ENCODE results near the gene KLHDC3.
"Not testable (repeated sequence)": the region's sequence is repeated elsewhere in the genome, so short reads cannot be mapped to it uniquely, and the experiment has no call there.

KLHDC3 gene

DNA sequence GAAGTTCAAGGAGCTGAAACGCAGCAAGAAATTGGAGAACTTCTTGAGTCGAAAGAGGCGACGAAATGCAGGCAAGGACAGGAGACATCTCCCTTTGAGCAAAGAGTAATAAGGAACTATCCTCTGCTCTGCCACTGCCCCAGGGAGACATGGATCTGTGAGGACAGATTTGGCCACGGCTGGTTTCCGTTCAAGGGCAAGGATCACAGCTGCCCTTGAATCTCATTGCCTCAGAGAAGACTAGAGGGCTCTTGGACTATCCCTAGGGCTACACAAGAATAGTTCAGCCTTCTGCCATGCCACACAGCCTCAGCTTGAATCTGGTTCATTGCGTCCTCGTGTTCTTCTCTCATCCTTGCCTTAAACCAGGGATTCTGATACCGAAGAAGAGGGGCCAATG lies 15.1 kb downstream of the KLHDC3 start:
- DNase-seq (ENCODE audit: low spot score), result no peak

DNA sequence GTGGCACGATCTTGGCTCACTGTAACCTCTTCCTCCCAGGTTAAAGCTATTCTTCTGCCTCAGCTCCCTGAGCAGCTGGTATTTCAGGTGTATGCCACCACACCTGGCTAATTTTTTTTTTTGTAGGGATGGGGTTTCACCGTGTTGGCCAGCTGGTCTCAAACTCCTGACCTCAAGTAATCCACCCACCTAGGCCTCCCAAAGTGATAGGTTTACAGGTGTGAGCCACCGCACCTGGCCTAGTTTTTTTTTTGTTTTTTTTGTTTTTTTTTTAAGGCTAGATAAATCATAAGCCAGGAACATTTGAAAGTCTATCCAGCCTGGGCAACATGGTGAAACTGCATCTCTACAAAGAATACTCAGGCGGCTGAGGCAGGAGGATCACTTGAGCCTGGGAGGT lies 18.3 kb downstream of the KLHDC3 start:
- DNase-seq (ENCODE audit: low spot score), result no peak

DNA sequence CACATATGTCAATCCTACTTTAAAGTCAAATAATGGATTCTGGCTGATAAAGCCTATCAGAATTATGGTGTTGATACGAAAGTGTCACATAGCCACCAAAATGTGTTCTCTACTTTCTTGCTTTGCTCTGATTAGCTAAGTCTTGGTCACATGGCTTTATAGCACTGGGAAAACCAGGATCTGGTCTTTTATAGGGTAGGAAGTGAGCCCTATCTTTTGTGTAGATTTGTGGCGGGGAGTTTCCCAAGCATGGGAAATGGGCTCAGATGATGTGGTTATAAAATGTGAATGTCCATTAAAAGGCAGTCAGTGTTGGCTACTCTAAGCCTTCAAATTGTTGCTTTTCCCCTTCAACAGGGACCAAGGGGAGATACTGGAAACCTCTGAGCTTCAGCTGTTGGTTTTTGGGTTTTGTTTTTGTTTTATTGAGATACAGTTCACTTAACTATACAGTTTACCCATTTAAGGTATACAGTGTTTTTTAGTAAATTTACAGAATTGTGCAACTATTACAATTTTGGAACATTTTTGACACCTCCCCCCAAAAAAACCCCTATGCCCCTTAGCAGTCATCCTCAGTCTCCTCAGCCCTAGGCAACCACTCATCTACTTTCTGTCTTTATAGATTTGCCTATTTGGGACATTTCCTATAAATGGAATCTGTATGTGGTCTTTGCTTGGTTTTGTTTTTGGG lies 19.6 kb downstream of the KLHDC3 start:
- DNase-seq (ENCODE audit: low spot score), result no peak

DNA sequence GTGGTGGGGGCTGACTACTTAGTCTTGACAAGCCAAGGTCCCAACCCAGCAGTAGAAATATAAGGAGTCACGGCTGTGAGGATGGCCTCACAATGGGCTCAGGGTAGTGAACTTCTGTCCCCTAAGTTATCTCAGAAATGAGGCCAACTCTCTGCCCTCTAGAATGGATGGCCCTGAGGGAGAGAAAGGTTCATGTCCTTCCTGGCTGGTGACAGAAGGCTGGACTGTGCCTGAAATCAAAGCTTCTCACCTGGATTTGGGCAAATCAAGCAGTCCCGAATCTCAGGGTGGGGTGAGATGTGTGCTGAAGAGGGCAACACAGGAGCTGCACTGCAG lies 20.1 kb downstream of the KLHDC3 start:
- no peak for DNase-seq (ENCODE audit: low spot score)

DNA sequence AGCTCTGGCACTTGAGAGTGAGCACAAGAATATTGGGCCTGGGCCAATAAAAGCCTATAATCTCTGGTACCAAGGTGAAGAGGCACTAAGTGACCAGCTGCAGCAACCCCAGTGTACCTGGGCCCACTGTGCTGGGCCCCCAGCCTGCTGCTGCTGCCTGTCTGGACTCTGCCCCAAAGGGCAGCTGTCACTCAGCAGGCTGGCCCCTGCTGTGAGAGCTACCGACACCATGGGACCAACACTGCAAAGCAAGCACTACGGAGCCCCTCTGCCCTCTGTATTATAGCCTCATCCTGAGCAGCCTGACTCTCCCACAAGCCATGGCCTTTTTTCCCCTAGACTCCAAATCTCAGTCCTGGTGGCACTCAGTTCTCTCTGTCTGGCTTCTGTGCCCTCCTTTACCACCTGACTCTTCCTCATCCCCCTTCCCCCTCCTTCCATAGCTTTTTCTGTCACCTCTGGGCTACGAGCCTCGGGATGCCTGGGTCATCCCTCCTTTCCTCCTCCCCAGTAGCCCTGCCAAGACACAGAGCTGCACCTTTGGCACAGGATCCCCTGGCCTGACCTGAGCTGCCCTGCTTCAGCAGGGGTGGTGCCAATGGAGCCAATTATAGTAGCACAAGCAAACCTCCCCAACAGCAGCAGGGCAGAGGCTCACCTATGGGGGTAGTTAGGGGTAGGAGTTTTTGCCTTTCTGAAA lies 21.6 kb downstream of the KLHDC3 start:
- DNase-seq (ENCODE audit: low spot score), result no peak

DNA sequence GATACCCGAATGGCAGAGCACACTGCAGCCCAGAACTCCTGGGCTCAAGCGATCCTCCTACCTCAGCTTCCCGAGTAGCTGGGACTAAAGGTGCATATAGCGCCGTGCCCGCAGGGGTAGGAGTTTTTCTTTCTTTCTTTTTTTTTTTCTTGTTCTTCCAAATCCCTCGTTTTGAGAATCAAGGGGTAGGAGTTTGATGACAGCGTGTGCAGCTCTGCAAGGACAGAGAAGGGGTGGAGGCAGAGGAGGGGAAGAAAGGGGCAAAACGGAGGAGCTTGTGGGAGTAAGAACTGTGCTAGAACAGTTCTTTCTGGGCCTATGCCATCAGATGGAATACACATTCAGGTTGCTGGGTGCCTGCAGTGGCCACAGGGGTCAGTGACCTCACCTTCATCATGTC lies 22.7 kb downstream of the KLHDC3 start:
- no peak for DNase-seq (ENCODE audit: low spot score)

DNA sequence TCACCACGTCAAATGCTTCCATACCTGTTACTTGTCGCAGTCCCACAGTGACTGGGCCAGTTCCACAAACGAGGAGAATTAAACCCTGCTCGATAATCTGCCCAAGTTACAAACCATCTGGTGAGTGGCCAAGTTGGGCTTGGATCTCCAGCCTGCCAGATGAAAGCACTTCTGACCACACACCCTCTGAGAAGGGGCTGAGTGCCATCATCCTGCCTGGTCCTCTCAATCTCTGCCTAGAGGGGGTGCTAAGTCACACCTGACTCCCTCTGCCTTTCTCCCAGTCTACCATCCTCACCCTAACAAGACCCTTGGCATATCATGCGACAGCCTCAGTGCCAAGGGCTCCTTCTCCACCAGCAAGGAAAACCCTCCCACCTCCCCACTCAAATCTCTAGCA lies 23.1 kb downstream of the KLHDC3 start:
- DNase-seq (ENCODE audit: low spot score), result no peak

DNA sequence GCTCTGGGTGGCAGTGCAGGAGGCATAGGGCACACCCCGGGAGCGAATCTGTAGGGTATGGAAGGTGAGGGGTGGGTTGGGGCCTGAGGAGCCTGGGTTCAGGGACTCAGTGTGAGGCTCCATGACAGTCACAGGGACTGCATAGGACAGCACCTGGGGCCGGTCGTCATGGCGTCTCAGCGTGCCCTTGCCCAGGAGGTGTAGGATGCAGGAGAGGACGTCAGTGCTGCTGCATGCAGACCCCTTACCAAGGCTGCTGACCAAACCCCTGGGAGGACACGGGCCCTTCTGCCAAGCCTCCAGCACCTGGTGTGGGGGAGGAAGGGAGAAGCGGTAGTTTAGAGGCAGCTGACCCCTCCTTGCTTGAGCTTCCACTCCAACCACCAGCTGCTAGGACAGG lies 23.7 kb downstream of the KLHDC3 start:
- no peak for DNase-seq (ENCODE audit: low spot score)

DNA sequence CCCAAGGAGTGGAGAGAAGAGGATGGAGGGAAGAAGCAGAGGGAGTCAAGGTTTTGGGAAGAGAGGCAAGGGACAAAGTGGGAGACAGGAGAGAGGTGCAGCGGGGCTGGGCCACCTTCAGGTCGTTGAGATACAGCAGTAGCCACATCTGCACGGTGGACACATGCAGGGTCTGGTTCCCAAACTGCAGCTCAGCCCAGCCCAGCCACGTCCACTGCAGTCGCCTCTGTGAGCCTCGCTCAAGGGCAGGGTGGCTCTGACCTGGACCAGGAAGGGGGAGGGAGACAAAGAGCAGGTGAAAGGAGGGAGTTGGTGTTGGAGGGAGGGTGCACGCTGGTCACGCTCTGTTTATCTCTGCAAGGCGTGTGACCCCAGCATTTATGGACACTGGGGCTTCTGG lies 24.7 kb downstream of the KLHDC3 start:
- no peak for DNase-seq (ENCODE audit: low spot score)

DNA sequence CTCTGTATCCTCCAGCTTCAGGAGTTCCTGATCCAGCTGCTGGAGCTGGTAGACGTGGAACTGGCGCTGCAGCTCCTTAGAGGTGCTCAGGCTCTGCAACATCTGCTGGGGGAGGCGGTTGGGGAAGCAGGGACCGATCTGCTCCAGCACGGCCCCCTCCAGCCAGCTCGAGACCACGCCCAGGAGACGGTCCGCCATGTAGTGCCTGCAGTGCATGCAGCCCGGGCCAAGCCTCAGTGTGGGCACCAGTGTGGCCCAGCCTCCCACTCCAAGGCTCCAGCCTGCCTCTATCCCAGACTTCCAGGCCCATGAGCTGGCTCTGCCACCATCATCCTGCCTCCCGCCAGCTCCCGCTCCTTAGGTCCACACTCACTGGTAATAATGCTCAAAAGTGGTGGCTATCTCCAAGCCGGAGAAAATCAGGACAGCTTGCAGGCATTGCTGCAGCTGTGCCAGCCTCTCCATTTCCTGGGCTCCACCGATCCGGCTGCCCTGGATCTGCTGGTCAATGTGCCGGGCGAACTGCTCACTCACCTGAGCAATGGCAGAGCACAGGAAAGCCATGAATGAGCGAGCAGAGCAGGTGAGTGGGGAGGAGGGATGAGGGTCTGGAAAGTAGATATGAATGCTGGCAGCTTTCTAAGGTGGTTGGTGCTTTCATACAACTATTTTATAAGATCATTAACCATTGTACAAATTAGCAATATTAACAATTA lies 26.7 kb downstream of the KLHDC3 start:
- no peak for DNase-seq (ENCODE audit: low spot score)

DNA sequence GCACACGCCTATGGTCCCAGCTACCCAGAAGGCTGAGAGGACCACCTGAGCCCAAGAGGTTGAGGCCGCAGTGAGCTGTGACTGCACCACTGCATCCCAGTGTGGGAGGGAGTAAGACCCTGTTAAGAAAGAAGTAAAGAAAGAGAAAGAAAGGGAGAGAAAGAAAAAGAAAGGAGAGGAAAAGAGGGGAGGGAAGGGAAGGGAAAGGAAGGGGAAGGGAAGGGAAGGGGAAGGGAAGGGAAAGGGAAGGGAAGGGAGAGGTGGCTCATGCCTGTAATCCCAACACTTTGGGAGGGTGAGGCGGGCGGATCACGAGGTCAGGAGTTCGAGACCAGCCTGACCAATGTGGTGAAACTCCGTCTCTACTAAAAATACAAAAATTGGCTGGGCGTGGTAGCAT lies 27.4 kb downstream of the KLHDC3 start:
- DNase-seq (ENCODE audit: low spot score), result not testable (repeated sequence)

DNA sequence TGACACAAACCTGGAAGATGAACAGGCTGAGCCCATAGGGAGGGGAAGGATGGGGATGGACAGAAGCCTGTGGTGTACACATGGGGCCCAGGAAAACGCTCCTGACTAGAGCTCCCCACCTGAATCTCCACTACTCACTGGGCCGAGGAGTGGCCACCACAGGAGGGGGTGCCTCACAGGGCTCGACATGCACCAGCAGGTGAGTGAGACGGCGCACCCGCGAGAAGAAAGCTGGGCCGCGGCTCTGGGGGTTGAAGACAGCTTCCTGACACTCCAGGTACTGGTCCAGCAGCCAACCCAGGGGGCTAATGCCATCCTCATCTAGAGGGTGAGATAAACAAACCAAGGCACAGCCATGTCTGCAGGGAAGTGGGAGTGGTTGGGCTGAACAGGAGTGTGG lies 29.3 kb downstream of the KLHDC3 start:
- no peak for DNase-seq (ENCODE audit: low spot score)

DNA sequence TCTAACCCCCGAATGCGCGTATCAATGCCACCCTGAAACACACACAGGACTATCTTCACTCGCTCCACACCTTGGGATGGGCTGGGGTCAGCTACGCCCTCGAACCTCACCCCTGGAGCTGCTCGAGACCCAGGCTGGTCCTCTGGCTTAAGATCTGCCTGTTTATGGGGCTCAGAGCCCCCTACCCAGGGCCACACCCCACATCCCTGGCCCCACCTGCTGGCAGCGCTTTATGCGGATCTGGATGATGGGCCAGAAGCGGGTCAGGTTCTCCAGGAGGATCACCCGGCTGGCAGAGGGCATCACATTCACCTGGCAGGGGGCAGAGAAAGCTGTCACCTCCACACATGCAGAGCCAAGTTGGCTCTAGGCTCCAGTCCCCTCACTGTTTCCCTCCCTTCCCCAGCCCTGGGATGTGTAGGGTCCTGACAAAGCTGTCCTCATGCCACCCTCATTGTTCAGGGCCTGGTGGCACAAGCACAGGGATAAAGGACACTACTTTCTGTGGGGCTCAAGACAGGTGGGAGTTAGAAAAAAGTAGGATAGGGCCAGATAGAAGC lies 31.4 kb downstream of the KLHDC3 start:
- DNase-seq (ENCODE audit: low spot score), result no peak

DNA sequence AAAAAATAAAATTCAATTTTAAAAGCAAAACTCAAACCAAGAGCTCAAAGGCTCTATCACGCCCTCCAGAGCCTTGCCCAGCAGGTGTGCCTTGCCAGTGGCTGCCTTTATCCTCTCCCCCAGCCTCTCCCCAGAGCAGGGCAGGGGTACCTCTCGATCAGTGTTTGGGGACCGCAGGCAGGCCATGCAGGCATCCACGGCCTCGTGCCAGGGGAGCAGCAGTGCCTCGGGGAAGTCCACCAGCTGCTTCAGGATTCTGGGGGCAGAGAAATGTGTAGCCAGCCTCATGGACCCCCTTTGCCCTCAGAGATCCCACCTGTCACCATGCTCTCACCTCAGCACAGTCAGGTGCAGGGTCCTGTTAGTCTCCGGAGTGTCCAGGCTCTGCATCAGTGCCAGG lies 33.9 kb downstream of the KLHDC3 start:
- DNase-seq (ENCODE audit: low spot score), result no peak

DNA sequence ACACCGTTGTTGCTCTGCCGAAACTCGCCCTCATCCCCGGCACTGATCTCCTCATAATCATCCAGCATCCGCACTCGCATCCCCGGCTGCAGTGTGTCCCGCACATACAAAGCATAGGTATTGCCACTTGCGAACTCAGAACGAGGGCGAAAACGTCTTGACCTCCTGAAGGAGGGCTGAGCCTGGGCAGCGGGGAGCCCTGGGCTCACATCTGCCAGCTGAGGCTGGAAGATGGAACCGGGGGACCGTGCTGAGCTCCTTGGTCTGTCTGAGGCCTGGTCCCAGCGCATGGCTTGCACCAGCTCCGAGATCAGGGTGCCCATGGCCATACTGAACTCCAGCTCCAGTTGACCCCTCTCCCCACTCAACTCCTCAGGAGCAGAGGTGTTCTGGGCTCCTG lies 36.9 kb downstream of the KLHDC3 start:
- DNase-seq (ENCODE audit: low spot score), result no peak

DNA sequence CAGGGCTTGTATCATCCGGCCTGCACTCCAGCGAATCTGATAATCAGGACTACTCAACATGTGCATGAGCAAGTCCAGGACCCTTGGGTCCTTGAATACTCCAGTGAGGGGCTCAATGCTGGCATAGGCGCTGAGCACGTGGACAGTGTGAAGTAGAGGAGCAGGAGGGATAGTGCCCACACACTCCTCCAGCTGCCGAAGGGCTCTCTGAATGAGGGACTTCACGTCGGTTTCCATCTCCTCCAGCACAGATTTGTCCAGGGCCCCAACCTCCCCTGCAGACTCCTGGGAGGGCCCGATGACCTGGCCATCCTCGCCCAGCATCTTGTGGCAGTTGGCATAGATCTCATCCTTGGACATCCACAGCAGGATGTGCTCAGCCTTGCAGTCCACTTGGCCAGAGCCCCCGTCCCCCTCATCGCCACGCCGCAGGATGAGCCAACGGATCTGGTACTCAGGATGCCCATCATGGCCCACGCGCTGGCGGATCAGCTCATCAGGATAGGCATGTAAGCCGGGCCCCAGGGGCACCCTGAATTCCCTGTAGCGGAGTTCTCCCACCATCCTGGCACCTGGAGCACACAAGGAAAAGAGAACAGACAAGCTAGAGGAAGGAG lies 38.3 kb downstream of the KLHDC3 start:
- no peak for DNase-seq (ENCODE audit: low spot score)

DNA sequence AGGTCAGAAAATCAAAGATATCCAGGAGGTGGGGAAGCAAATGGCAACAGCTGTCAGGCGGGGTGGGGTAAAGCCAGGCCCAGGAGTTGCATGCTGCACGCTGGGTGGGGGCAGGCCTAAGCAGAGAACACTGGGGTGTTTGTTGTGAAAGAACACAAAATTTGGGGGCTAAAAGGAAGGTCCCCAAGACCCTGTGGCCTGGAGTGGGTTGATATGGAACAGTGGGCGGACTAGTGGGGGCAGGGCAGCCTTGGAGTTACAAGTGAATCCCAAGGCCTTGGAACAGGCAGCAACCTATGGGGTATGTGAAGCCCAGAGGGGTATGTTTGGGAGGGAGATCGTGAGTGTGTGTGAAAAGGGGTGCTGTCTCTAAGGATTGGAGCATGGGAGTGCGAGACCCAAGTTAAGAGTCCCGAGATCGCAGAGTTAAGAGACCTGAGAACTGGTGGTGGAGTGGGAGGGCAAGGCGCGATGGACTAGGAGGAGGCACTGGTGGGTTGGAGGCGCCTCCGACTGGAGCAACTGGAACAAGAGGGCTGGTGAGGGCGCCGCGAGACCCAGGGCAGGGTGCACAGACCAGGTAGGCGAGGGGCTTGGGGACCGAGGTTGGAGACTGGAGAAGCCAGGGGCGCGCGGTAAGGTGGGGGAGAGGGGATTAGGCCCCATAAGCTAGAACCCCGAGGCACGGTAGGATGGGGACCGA lies 38.9 kb downstream of the KLHDC3 start:
- DNase-seq (ENCODE audit: low spot score), result no peak

DNA sequence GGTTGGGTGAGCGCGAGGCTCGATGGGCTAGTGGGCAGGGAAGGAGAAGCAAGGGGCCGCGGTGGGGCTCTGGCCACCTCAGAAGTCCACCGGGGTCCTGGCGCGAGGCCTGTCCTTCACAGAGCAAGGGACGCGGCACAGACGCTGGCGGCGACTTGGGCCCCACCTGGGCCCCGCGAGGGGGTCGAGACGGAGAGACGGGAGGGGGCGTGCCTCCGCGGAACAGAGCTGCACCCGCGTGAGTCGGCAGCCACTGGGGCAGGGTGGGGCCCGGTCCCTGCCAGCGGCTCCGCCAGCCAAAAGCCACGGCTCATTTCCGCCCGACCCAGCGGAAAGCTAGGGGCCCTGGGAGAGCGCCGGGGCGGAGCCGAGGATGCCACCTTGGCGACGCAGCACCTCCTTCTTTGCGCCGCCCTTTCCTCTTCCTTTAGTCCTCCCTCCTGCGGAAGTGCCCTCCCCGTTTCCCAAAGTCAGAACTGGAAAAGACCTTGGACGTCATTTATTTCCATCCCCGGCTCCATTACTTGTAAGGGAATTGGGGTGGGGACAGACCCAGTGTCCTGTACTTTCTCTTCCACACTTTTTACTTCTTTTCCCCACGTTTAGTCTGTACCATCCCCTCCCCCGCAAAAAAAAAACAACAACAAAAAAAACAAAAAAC lies 39.6 kb downstream of the KLHDC3 start, which contains the start of gene CUL7:
Gene CUL7, minus strand, starts transcription at position 307 of the 661 bp plus-strand sequence. CDS start 1,063 bp downstream, outside the sequence.
- DNase-seq (ENCODE audit: low spot score), result peak; percentile 88

DNA sequence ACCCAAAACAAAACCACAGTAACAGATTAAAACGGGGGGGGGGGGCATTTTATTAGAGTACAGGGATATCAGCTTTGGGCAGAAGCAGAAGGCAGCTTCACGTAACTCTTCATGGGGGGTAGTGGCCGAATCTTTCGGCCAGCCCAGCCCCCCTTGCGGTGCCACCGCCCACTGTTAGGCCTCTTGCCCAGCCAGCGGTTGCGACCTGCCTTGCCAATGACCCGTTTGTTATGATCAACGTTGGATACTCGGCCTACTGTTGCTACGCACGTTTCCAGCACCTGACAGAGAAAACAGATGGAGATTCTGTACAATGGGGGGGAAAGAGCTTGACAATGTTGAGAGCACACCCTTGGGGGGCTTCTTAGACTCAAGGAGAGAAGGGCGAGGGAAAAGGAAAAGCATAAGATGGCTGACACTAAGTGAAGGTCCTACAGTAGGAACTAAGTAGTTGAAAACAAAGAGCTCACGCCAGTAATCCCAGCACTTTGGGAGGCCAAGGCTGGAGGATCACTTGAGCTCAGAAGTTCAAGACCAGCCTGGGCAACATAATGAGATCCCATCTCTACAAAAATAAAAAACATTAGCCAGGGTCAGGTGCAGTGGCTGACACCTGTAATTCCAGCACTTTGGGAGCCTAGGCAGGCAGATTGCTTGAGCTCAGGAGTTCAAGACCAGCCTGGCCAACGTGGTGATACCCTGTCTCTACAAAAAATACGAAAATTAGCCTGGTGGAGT lies 40.3 kb downstream of the KLHDC3 start:
- peak; percentile 20 for DNase-seq (ENCODE audit: low spot score)

DNA sequence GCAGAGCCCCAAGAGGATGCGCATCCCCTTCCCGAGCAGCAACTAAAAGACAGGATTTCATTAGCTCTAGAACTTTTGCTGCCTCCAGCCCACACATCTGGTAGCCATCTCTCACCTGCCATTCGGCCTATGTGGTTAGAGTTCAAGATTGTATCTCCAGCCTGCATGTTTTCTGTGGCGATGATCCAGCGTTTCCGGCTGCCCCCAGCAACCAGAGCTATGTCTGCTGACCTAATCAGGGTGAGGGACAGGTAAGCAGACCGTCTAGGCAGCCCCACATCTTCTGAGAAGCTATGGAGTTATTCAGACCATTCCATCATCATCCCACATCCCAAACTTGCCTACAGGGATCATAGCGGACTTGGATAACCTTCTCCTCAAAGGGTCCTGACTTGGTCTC lies 41.9 kb downstream of the KLHDC3 start:
- DNase-seq (ENCODE audit: low spot score), result no peak

DNA sequence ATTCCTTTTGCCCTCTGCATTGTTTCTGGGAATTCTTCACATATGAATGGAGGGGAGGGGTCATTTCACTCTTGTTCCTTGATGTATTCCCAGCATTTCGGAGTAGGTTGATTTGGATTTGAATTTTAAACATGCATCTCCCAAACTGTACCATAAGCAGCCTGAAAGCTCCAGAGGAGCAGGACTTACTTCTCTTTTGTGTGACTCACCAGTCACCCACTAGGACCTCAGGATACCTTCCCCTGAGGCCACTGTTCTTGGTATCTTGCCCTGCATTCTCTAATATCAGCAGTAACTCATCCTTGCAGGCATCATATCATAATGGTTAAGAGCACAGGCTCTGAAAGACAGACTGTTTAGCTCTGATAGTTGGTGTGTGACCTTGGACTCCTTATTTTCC lies 44.5 kb downstream of the KLHDC3 start:
- peak; percentile 34 for DNase-seq (ENCODE audit: low spot score)
